Daoy (cell line): ENCODE data around the gene SLC16A3. TPM values are rescaled to one million over a fixed set of nuclear protein-coding genes. Genes with fewer than 3 reads are reported as not detected.
"Not testable (repeated sequence)": the region's sequence is repeated elsewhere in the genome, so short reads cannot be mapped to it uniquely, and the experiment has no call there.

Source experiments
- DNase-seq: peaks from one replicate; pipeline ENCODE4 v3.0.0-alpha.2; 2015; ENCODE audit warnings: low read depth
- total RNA-seq: library from RNA; depleted of rRNA; stranded (reverse); fragments of >200 nt; shearing (Covaris generic); gene quantifications from 2 replicates; pipeline ENCODE4 v1.2.3, GENCODE V29; 2014

The SLC16A3 gene
- total RNA-seq, 1 experiment from 2014 or later, result 26.7 TPM

DNA sequence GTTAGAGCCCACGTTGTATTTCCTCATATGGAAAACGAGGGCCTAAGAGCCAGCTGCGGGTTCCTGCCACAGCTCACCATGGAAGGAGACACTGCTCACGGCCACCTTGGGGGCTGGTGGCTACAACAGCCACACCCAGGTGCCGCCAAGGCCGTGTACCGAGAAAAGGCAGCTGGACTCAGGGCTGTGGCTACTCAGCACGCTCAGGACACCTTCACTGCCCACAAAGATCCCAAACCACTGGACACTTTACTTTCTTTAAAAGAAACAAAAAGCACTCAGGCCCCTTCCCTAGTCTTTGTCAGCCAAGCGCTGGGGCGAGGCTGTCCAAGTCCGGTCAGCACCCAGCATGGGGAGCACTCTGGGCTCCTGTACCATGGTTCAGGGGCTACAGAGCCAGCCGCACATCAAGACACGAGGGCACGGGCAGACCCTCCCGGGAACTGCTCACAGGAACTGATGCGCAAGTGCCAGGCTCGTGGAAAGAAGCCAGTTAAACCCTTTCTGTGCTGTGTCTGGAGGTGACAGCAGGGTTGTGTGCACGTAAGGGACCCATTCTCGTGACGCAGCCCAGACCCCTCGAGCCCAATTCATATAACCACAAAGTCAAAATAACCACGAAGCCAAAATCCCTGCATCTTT lies 18.5 kb downstream of the SLC16A3 start:
- DNase-seq, result no peak

- no peak for DNase-seq
These were observed 19.2 kb downstream of the SLC16A3 start for GRCh38 chr17:82247856-82248671.

DNA sequence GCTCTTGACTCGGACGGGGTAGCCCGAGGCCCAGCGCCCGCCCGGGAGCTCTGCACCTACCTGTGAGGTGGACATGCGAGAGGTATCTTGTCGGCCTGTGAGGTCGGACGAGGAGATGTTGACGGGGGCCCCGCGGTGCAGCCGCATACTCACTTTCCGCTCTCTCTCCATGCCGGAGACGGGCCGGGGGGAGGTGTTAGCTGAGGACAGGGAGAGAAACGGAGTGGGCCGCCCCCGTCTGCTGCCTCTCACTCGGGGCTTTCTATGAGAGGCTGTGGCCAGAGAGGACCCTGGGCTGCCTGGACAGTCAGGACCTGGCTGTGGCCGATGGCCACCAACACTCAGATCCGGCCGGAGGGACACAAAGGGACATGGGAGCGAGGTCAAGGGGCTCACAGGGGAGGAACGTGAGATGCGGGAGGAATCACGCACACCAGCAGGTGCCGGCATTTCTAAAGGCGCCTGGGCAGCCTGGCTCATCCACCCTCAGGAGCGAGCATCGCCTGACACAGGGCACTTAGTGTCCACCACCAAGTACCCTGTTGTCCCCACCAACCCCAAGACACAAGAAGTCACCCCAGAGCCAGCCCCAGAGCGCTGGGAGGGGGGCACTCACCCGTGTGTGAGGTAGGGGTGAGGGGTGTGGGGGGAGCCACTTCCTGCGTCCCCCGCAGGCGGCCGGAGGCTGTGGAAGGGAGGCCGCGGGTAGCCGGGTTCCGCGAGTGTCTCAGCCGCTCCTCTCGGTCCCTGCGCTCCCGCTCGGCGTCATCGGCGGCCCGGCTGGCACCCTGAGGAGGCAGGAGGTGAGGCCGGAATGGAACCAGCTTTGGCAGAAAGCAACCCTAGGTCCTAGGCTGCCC lies 20.2 kb downstream of the SLC16A3 start:
- no peak for DNase-seq

DNA sequence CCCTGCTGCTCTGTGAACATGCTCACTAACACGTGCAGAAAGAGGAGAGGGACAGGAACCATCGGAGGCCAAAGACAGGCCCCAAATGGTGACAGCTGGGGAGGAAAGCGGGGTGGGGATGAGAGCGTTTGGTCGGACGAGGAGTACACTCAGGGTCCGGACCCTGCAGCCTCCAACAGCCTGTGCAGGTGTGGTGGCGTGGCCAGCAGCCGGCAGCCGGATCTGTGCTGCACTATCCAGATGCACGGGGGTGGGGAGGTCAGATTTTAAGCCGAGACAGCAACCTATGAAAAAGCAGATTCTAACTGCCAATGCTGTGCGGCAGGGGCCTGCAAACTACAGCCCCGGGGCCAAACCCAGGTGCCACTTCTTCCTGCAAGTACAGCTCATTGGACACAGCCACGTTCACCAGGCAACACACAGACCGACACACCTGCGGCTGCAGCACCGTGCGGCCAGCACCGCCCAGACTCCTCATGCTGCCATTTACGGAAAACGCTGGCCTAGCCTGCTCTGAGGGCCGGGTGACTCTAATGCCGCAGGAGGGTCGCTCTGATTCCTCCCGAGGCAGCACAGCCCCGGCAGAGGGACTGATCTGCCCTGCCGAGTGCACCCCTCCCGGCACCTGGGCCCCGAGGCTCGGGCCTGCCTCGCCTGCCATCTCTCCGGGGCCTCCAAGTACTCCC lies 21.2 kb downstream of the SLC16A3 start:
- no peak for DNase-seq

GRCh38 chr17:82250868-82251500 lies 22.1 kb downstream of the SLC16A3 start:
- DNase-seq, result no peak

DNA sequence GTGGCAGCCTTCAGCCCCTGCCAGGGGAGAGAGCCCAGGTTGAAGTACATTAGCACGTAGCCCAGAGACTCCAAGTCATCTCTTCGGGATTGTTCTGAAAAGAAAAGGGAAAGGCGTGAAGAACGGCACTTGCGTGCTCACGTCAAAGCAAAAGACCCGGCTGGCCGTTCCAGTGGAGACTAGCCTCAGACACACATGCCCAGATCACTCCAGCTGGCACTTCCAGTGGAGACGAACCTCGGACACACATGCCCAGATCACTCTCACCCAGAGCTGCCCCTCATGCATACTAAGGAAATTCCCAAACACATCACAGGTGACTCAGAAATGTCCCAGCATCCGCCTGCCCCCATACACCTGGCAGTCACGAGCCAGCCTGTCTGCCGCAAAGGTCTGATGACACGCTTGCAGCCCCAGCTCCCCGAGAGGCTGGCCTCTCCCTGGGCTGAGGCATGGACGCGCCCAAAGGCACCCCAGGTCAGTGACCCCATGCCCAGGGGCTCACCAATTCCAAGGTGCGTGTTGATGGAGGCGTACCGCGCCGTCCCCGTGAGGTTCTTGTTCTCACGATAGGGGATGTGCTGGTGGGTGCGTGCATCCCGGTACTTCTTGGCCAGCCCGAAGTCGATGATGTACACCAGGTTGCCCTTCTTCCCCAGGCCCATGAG lies 23.8 kb downstream of the SLC16A3 start:
- no peak for DNase-seq

- DNase-seq, result no peak
These were observed 24.3 kb downstream of the SLC16A3 start for GRCh38 chr17:82253179-82253544.

DNA sequence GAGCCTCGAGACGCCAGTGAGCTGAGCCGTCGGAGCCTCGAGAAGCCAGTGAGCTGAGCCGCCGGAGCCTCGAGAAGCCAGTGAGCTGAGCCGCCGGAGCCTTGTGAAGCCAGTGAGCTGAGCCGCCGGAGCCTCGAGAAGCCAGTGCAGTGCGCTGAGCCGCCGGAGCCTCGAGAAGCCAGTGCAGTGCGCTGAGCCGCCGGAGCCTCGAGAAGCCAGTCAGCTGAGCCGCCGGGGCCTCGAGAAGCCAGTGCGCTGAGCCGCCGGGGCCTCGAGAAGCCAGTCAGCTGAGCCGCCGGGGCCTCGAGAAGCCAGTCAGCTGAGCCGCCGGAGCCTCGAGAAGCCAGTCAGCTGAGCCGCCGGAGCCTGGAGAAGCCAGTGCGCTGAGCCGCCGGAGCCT lies 25.3 kb downstream of the SLC16A3 start:
- DNase-seq, result not testable (repeated sequence)

DNA sequence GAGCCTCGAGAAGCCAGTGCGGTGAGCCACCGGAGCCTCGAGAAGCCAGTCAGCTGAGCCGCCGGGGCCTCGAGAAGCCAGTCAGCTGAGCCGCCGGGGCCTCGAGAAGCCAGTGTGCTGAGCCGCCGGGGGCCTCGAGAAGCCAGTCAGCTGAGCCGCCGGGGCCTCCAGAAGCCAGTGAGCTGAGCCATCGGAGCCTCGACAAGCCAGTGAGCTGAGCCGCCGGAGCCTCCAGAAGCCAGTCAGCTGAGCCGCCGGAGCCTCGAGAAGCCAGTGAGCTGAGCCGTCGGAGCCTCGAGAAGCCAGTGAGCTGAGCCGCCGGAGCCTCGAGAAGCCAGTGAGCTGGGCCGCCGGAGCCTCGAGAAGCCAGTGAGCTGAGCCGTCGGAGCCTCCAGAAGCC lies 25.9 kb downstream of the SLC16A3 start:
- DNase-seq, result not testable (repeated sequence)

DNA sequence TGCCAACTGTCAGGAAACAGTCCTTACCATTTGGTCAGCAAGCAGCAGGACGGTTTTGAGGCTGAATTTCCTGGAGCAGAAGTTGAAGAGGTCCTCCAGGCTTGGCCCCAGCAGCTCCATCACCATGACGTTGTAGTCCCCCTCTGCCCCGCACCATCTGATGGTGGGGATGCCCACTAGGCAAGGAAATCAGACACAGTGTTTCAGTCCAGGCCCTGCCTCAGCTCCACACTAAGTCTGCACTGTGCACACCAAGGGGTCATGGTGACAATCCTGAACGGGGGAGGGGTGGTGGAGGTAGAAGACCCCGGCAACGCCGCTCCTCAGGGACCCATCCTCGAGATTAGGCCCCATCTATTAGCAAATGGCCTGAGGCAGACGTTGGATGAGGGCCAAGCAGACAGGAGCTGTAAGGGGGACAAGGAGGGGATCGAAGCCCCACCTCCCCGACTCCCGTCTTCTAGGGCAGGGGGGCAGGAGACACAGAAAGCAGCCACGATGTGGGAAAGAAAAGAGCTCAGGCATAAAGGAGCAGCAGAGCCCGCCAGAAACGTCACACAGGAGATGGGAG lies 26.6 kb downstream of the SLC16A3 start:
- no peak for DNase-seq

- no peak for DNase-seq
These were observed 27.5 kb downstream of the SLC16A3 start for GRCh38 chr17:82256242-82256885.

- no peak for DNase-seq
These were observed 28.6 kb downstream of the SLC16A3 start for GRCh38 chr17:82257473-82257872.

DNA sequence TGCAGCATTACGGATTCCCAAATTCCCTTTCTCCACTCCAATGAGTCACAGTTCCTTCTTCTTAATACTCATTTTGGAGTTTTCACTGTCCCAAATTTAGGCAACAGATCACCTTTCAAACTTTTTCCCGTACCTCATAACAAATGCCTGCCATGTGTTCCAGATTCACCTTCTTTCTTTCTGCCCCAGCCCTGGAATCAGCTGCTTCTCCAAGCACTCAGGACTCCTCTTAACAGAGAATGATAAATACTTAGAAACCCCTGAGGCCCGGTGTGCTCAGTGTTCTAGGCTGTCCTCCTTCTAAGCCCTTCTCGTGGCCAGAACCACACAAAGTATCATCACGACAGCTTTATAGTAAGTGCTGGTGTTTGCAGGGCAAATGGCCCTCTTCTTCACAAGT lies 29.7 kb downstream of the SLC16A3 start:
- DNase-seq, result no peak

DNA sequence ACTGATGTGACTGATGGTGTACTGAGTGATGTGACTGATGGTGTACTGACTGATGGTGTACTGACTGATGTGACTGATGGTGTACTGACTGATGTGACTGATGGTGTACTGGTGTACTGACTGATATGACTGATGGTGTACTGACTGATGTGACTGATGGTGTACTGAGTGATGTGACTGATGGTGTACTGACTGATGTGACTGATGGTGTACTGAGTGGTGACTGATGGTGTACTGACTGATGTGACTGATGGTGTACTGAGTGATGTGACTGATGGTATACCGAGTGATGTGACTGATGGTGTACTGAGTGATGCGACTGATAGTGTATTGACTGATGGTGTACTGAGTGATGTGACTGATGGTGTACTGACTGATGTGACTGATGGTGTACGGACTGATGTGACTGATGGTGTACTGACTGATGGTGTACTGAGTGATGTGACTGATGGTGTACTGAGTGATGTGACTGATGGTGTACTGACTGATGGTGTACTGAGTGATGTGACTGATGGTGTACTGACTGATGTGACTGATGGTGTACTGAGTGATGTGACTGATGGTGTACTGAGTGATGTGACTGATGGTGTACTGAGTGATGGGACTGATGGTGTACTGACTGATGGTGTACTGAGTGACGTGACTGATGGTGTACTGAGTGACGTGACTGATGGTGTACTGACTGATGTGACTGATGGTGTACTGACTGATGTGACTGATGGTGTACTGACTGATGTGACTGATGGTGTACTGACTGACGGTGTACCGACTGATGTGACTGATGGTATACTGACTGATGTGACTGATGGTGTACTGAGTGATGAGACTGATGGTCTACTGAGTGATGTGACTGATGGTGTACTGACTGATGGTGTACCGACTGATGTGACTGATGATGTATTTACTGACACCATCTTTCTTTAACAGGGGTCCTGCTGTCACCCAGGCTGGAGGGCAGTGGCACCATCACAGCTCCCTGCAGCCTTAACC lies 31.4 kb downstream of the SLC16A3 start:
- DNase-seq, result not testable (repeated sequence)

GRCh38 chr17:82262344-82262743 lies 33.5 kb downstream of the SLC16A3 start:
- DNase-seq, result no peak

GRCh38 chr17:82263641-82264040 lies 34.8 kb downstream of the SLC16A3 start:
- no peak for DNase-seq

- DNase-seq, result no peak
These were observed 37.3 kb downstream of the SLC16A3 start for GRCh38 chr17:82266142-82266541.

DNA sequence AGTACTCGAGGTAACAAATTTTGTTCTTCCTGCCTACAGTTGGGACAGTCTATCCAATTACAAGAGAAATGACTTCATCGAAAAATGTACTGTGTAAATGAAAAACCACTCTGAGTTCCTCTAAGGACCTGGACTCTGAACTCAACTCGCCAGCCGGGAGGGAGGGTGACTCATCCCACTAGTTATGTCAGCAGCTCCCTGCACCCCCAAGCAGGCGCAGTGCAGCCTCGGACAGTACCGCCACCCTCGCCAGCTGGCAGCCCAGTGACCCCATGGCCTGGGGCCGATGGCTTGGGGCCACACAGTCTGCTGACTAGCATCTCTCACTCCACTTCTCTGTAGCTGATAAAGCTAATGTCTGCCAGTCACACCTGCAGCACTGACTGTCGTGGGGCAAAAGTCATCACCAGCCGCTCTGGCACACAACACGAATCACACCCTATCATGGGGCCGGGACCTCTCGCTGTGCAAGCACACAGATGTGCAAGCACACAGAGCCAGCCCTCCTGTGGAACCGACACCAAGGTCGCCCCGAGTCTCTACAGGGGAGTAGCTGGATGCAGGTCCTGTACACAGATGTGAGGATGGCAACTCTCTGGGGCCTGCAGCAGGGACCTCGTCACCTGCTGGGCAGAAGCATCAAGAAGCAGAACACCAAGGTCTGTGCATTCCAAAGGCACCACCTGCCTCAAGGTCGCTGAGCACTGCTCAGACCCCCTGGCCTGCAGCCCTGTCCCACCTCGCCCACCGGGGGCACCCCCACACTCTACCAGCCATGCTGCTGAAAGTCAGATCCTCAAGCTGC lies 38.9 kb downstream of the SLC16A3 start:
- DNase-seq, result peak; percentile 94
